HepG2 (cell line): ENCODE results near the gene CCSER2. TPM values are rescaled to one million over a fixed set of nuclear protein-coding genes. Genes with fewer than 3 reads are reported as not detected.

Experiments used
- BATF2 ChIP-seq: sonication (generic); formaldehyde crosslinking; IDR thresholded peaks from 2 replicates; pipeline ENCODE4 v1.8.0; 2022; ENCODE audit warnings: mild to moderate bottlenecking, missing genetic modification reagents, moderate library complexity
- BORCS8-MEF2B ChIP-seq: sonication (generic); formaldehyde crosslinking; IDR thresholded peaks from 2 replicates; pipeline ENCODE4 v1.8.0; 2022; ENCODE audit warnings: mild to moderate bottlenecking, missing genetic modification reagents
- CAMTA2 ChIP-seq: sonication (generic); formaldehyde crosslinking; IDR thresholded peaks from 2 replicates; pipeline ENCODE4 v1.4.0; 2020; ENCODE audit warnings: mild to moderate bottlenecking, missing genetic modification reagents, borderline replicate concordance
- CTCF ChIP-seq: sonication (generic); formaldehyde crosslinking; IDR thresholded peaks from 2 replicates; pipeline ENCODE4 v1.5.0; 2020; ENCODE audit warnings: mild to moderate bottlenecking, missing genetic modification reagents, moderate library complexity
- NCOR1 ChIP-seq: fragments of 200-600 bp; sonication (generic); IDR thresholded peaks from 2 replicates; pipeline ENCODE4 v1.7.0; 2017; ENCODE audit warnings: antibody characterized with exemption, low read length, borderline replicate concordance
- NFIC ChIP-seq: IDR thresholded peaks from 2 replicates; pipeline ENCODE4 v1.6.1; 2012; ENCODE audit warnings: mild to moderate bottlenecking, low read length, inconsistent platforms
- PHF8 ChIP-seq: sonication (generic); formaldehyde crosslinking; IDR thresholded peaks from 2 replicates; pipeline ENCODE4 v1.5.0; 2020; ENCODE audit warnings: missing genetic modification reagents
- RFX3 ChIP-seq: IDR thresholded peaks from 2 replicates; pipeline ENCODE4 v1.6.1; 2016; ENCODE audit warnings: missing biosample characterization, missing genetic modification reagents
- SRSF1 ChIP-seq: fragments of 200-400 bp; formaldehyde crosslinking; optimal IDR thresholded peaks from 2 replicates; pipeline ENCODE3; 2017; ENCODE audit warnings: mild to moderate bottlenecking, low read depth, low read length, moderate library complexity
- TFDP1 ChIP-seq: IDR thresholded peaks from 2 replicates; pipeline ENCODE4 v1.6.1; 2016; ENCODE audit warnings: missing compliant biosample characterization, missing genetic modification reagents, borderline replicate concordance
- THAP8 ChIP-seq: sonication (generic); formaldehyde crosslinking; IDR thresholded peaks from 2 replicates; pipeline ENCODE4 v1.5.1; 2020; ENCODE audit warnings: missing genetic modification reagents, mild to moderate bottlenecking, borderline replicate concordance
- THRA ChIP-seq: sonication (generic); formaldehyde crosslinking; IDR thresholded peaks from 2 replicates; pipeline ENCODE4 v1.4.0; 2020; ENCODE audit warnings: missing genetic modification reagents, borderline replicate concordance
- UBTF ChIP-seq: sonication (generic); formaldehyde crosslinking; IDR thresholded peaks from 2 replicates; pipeline ENCODE4 v1.4.0; 2020; ENCODE audit warnings: mild to moderate bottlenecking, missing genetic modification reagents
- YEATS4 ChIP-seq: sonication (generic); formaldehyde crosslinking; IDR thresholded peaks from 2 replicates; pipeline ENCODE4 v1.4.0; 2020; ENCODE audit warnings: missing genetic modification reagents, borderline replicate concordance
- ZFP91 ChIP-seq: sonication (generic); formaldehyde crosslinking; IDR thresholded peaks from 2 replicates; pipeline ENCODE4 v1.9.0; 2022; ENCODE audit warnings: missing genetic modification reagents, mild to moderate bottlenecking, borderline replicate concordance
- ZNF138 ChIP-seq: sonication (generic); formaldehyde crosslinking; IDR thresholded peaks from 2 replicates; pipeline ENCODE4 v1.5.0; 2020; ENCODE audit warnings: mild to moderate bottlenecking, low read depth, missing genetic modification reagents
- ZNF224 ChIP-seq: sonication (generic); formaldehyde crosslinking; IDR thresholded peaks from 2 replicates; pipeline ENCODE4 v1.5.0; 2020; ENCODE audit warnings: mild to moderate bottlenecking, missing genetic modification reagents
- ZNF558 ChIP-seq: sonication (generic); formaldehyde crosslinking; IDR thresholded peaks from 2 replicates; pipeline ENCODE4 v1.9.0; 2022; ENCODE audit warnings: mild to moderate bottlenecking, missing genetic modification reagents, borderline replicate concordance
- polyA plus RNA-seq, 8 experiments: library from polyadenylated mRNA; depleted of rRNA in 3 of 8; stranded (reverse) in 7 of 8; unstranded in 1 of 8; fragments of >200 nt; fragmentation: Illumina TruSeq in 4 of 8; extraction: Trizol in 4 of 8; gene quantifications; 2 replicates each; pipeline versions ENCODE4 v1.2.1 to v1.2.3, GENCODE V29; 2011 to 2016; ENCODE audit warnings: low read depth in 4 of 8, missing spikeins in 1 of 8, mixed read lengths in 1 of 8; ENCODE audit not compliant: insufficient read depth in 1 of 8
- total RNA-seq, 5 experiments: library from RNA; depleted of rRNA; stranded (reverse); fragments of >200 nt; fragmentation: Illumina TruSeq; extraction: Trizol; gene quantifications; 2 replicates each; pipeline ENCODE4 v1.2.3, GENCODE V29; 2016; ENCODE audit warnings: low read depth in 1 of 5

The CCSER2 gene
- total and polyA plus RNA-seq, 2 of the 13 experiments (the other 11 are each of a cell fraction or from before 2014, with no cell fraction given): 13.3 to 17.2 TPM

- TF ChIP-seq UBTF (CRISPR knock-in tag): peak; percentile 64
- TF ChIP-seq THAP8 (CRISPR knock-in tag): 0 out of 2 replicates have a peak, but pooled peaks have one; percentile 50
- peak; percentile 30; the same call in 1 of the 2 replicates for TF ChIP-seq ZFP91 (CRISPR knock-in tag)
- no peak for TF ChIP-seq NFIC
- 0 out of 2 replicates have a peak, but pooled peaks have one; percentile 18 for TF ChIP-seq YEATS4 (CRISPR knock-in tag)
- TF ChIP-seq CTCF (CRISPR knock-in tag): peak; percentile 94
- TF ChIP-seq BORCS8-MEF2B: no peak
- TF ChIP-seq THRA (CRISPR knock-in tag): no peak
- peak; percentile 23 for TF ChIP-seq SRSF1
- 0 out of 2 replicates have a peak, but pooled peaks have one; percentile 25 for TF ChIP-seq ZNF224 (CRISPR knock-in tag)
- no peak for TF ChIP-seq ZNF138 (CRISPR knock-in tag)
- no peak for TF ChIP-seq NCOR1
- no peak for TF ChIP-seq BATF2
- no peak for TF ChIP-seq TFDP1 (CRISPR knock-in tag)
- peak; percentile 37; the same call in 1 of the 2 replicates for TF ChIP-seq PHF8
- no peak for TF ChIP-seq ZNF558 (CRISPR knock-in tag)
- no peak for TF ChIP-seq RFX3 (CRISPR knock-in tag)
- TF ChIP-seq CAMTA2 (CRISPR knock-in tag): 0 out of 2 replicates have a peak, but pooled peaks have one; percentile 16
Observed at GRCh38 chr10:84540617-84541288, 212.4 kb downstream of the CCSER2 start (continued).
